HG03103 (cell line): ENCODE results near the gene ADAMTS7.
"Not testable (repeated sequence)": the region's sequence is repeated elsewhere in the genome, so short reads cannot be mapped to it uniquely, and the experiment has no call there.

Source experiments
- ATAC-seq: cut with Tn5 transposase; IDR thresholded peaks from one replicate; pipeline ENCODE4 v1.9.1; 2021; ENCODE audit warnings: low read depth; ENCODE audit not compliant: unreplicated experiment

ADAMTS7 gene

DNA sequence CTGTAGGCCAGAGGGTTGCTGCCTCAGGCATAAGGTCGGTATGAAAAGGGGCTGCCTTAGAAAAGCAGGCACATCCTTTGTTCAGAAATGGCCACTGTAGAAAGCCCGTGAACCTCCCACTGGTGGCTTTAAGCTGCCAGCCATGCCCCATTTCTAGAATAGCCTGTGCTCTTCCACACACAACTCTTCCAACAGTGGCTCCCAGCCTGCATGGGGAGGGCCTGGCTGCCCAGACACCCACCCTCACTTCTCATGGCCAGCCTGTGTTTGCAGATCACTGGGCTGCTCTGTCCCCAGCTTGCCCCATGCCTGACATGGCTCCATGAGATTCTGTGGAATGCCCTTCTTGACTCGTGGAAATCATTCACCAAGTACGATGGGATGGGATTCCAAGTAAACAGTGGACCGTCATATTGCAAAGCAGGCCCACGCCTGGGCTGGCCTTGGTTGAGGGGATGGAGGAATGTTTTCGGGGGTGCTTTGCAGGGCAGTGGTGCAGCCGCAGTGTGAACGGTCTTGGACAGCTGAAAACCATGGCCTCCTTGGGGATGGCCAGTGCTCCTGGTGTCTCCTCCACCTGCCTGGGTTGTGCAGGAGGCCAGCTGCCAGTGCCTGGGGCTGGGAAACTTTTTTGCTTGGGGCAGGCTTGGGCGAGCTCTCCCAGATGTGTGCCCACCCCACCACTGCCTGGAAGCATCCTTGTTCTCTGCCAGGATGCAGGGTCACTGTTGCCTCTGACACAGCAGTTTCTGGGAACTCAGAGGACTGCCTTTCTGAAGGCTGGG lies 57.3 kb downstream of the ADAMTS7 start:
- not testable (repeated sequence) for ATAC-seq

- not testable (repeated sequence) for ATAC-seq
These were observed 58.0 kb downstream of the ADAMTS7 start for GRCh38 chr15:78753359-78753659.

GRCh38 chr15:78752492-78753358 lies 58.5 kb downstream of the ADAMTS7 start:
- no peak for ATAC-seq

GRCh38 chr15:78751602-78751979 lies 59.7 kb downstream of the ADAMTS7 start:
- no peak for ATAC-seq

DNA sequence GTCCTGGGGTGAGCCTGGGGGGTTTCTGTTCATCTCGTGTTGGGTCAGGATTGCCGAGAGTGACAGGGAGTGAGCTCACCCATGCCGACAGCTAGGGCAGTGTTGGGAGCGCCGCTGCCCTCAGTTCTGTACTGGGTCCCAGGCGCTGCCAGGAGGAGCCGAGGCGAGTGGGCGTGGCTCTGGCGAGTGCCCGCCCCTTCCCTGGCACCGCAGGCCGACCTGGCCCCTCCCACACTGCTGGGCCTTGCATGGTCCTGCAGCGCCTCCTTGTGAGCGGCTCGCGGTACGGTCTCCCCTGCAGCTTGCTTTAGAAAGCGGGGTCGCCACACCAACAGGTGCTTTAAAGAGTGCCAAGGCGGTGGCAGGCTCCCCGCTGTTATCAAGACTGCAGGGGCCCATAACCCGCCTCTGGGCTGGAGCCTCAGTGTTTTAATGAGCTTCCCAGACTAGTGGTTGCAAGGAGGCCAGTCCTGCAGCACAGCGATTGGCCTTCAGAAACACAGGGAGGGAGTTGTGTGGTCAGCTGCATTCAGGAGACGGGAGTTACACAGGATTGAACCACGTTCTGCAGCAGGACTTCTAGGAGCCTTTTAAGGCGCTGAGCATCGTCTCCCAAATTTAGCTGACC lies 60.2 kb downstream of the ADAMTS7 start:
- peak; percentile 90 for ATAC-seq

DNA sequence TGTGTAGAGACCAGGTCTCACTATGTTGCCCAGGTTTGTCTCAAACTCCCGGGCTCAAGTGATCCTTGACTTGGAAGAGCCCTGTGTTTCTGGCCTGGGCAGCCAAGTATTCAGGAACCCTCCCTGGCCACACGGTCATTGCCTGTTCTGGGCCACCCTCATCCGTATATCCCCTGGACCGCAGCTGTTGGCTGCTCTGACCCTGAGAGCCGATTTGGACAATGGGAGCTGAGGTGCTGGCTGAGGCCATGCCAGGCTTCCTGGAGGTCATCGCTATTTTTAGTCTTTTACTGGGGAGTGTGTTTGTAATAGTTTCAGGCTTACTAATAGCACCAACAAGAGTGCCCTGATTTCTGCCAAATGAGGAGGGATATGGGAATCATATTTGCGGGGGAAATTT lies 60.7 kb downstream of the ADAMTS7 start:
- ATAC-seq: no peak

- ATAC-seq: no peak
These were observed 61.4 kb downstream of the ADAMTS7 start for GRCh38 chr15:78749831-78750230.

GRCh38 chr15:78747877-78748276 lies 63.4 kb downstream of the ADAMTS7 start:
- not testable (repeated sequence) for ATAC-seq

DNA sequence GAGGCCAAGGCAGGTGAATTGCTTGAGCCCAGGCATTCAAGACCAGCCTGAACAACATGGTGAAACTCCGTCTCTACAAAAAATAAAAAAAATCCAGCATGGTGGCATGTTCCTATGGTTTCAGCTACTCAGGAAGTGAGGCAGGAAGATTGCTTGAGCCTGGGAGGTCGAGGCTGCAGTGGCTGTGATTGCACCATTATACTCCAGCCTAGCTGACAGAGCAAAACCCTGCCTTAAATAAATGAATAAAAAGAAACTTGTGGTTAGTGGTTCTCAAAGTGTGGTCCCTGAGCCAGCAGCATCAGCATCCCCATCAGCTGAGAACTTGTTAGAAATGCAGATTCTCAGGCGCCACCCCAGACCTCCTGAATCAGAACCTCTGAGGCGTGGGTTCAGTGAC lies 69.6 kb downstream of the ADAMTS7 start:
- not testable (repeated sequence) for ATAC-seq

GRCh38 chr15:78740904-78741274 lies 70.4 kb downstream of the ADAMTS7 start:
- ATAC-seq: no peak

- ATAC-seq: no peak
These were observed 71.0 kb downstream of the ADAMTS7 start for GRCh38 chr15:78739996-78740903.

DNA sequence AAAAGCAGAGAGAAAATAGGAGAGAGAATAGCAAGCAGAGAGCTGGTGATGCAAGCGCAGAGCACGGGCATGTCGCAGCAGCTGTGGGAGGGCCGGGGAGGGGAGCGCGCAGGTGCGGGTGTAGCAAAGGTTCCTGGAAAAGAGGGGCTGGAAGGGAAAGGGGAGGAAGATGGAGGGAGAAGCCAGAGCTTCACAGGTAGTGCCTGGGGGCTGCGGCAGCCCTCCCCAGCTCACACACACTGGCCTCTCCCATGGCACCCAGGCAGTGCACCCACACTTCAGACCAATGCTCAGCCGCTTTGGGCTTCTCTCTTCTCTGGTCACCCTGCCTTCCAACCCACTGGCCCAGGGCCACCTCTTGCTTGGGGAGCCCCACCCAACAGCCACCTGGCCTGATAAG lies 72.1 kb downstream of the ADAMTS7 start:
- ATAC-seq: no peak

DNA sequence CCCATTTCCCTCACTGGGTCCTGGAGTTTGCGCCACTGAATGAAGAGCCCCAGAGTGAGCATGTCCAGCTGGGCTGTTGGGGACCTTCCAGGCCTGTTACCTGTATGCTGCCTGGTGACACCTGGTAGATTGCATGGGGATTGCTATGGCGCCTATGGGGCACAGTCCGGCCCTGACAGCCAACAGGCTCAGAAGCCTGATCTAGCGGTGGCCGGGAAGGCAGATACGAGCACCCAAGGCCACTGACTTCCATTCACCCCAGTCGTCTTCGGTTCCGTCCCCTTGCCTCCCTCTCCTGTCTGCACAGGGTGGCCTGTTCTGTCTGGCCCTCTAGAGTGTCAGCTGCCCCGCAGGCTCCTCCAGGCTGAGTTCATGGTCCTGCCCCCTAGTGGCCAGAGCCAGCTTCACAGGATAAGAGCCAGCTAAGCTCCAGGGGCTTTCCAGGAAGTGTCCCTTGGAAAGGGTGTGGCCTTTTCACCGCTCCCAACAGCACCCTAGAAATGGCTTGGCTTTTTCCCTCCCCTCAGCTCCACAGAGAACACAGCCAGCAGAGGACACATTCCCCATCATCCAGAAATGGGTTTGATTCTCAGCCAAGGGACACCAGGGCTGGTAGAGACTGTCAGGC lies 73.2 kb downstream of the ADAMTS7 start:
- ATAC-seq: not testable (repeated sequence)

DNA sequence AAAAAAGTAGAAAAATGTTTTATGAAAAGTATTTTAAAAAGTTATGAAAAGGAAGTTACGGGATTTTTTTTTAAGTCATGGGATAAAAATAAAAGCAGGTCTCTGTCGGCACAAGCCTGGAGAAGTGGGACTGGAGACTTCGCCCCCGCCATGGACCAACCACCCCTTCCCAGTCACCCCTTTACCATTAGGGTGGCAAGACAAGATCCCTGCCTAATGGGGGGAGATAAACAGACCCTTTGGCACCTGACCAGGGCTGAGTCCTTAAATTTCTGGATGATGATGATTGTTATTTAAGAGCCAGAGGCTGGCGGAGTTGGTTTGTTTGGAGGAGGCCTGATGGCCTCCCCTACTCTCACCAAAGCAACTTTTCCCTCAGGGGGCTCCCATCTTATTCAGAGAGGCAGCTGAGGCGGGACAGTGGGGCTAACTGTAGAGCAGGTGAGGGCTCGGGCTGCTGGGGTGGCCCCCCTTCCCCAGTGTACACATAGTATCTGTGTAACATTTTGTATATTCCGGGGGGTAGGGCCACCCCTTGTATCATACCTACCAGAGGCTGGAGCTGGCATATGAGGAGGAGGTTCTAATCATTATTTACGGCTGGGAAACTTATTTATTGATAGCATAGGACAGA lies 74.0 kb downstream of the ADAMTS7 start:
- ATAC-seq: no peak

- ATAC-seq: not testable (repeated sequence)
These were observed 75.0 kb downstream of the ADAMTS7 start for GRCh38 chr15:78736286-78736685.

GRCh38 chr15:78734451-78735064 lies 76.7 kb downstream of the ADAMTS7 start:
- ATAC-seq: no peak

- no peak for ATAC-seq
These were observed 78.6 kb downstream of the ADAMTS7 start for GRCh38 chr15:78732634-78733033.

DNA sequence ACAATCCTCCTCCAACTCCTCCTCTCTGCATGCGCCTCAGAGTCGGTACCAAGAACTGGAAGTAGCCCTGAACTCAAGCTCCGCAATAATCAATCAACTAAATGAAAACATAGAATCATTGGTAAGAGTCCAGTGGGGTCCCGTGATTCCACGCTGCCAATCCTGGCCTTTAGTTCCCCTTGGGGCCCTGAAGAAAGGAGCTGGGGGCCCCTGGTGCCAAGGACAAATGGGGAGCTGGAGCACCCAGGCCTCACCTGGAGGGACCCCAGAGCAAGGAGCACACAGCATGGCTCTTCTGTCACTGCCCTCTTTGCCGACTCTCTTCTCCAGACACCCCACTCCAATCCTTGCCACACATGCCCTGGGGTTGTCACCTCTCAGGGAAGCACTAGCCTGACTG lies 80.3 kb downstream of the ADAMTS7 start:
- ATAC-seq: no peak

- ATAC-seq: not testable (repeated sequence)
These were observed 82.8 kb downstream of the ADAMTS7 start for GRCh38 chr15:78728427-78728826.
